ENCODE results near the gene SCMH1.

The SCMH1 gene

DNA sequence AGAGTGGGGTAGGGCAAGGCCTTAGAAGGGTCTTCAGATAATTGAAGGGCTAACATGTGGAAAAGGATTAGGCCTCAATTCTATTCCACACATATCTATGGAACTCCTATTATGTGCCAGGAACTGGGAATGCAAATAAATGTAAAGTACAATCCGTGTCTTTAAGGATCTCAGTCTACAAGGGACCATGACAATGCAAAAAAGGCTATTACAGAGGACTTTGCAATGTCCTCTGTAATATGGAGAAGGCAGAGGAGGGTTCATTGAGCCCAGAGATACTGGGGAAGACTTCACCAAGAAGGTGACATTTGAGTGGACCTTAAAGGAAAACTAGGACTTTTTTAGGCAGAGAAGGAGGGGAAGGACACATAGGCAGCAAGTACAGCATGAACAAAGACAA, 4.5 kb upstream of the SCMH1 start:
- no peak overlapping the region for H3K27ac ChIP-seq (ENCODE audit: low read length)

DNA sequence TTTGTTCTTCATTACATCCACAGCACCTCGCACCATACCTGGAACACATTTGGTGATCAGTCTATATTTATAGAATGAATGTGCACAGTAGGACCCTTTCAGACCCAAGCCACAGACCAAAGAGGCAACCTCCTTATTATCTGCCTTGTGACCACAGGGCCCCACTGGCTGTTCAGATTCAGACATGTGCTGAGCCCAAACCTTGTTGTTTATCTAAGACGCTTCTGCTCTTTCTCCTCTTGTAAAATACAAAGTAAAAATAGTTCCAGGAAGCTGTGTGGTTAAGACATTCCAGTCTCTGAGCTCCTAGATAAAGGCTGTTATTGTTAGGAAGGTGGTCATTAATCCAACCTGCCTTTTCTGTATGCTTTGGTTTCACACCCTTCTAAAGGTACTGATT, 3.6 kb upstream of the SCMH1 start:
- Histone ChIP-seq H3K4me1 (ENCODE audit: control insufficient read depth, low read depth, low read length) (peaks cover 4% of the 10 kb centered on the region), H3K27ac (ENCODE audit: low read length) (no peak overlapping the region), H3K9ac (ENCODE audit: low read length) (no peak overlapping the region), H3K27me3 (ENCODE audit: control insufficient read depth, insufficient read depth, low read length) (peaks cover 19% of the 10 kb centered on the region), H3K36me3 (ENCODE audit: control insufficient read depth, low read depth, low read length) (no peaks in the 10 kb centered on the region), H3K9me3 (ENCODE audit: control insufficient read depth, low read depth, low read length) (no peaks in the 10 kb centered on the region), H3K4me3 (ENCODE audit: low read length) (no peak overlapping the region)

More for the DNA sequence above, 4.5 kb upstream of the SCMH1 start:
- no peak overlapping the region for H3K4me3 ChIP-seq (ENCODE audit: low read length)
- no peaks in the 10 kb centered on the region for H3K36me3 ChIP-seq (ENCODE audit: control insufficient read depth, low read depth, low read length)
- no peaks in the 10 kb centered on the region for H3K9me3 ChIP-seq (ENCODE audit: control insufficient read depth, low read depth, low read length)
- H3K9ac ChIP-seq (ENCODE audit: low read length) = no peak overlapping the region
- H3K4me1 ChIP-seq (ENCODE audit: control insufficient read depth, low read depth, low read length) = no peaks in the 10 kb centered on the region
- H3K27me3 ChIP-seq (ENCODE audit: control insufficient read depth, insufficient read depth, low read length) = peaks cover 15% of the 10 kb centered on the region

DNA sequence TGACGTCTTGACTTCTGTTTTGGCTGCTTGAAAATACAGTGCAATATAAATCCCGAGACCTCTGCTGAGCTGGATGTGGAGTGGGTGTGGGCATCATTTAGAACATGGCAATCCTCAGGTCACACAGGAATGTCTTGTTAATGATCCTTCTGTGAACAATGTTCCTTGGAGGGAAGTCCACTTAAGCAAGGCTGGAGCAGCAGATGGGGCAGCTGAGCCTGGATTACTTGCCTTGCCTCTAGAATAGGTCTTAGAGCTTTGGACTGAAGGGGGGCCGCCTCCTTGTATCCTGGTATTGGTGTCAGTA, 926 bp upstream of the SCMH1 start:
- no peaks in the 10 kb centered on the region for H3K9me3 ChIP-seq (ENCODE audit: control insufficient read depth, low read depth, low read length)
- no peaks in the 10 kb centered on the region for H3K36me3 ChIP-seq (ENCODE audit: control insufficient read depth, low read depth, low read length)
- H3K4me1 ChIP-seq (ENCODE audit: control insufficient read depth, low read depth, low read length) = peaks cover 13% of the 10 kb centered on the region
- H3K27me3 ChIP-seq (ENCODE audit: control insufficient read depth, insufficient read depth, low read length) = peaks cover 26% of the 10 kb centered on the region
- H3K9ac ChIP-seq (ENCODE audit: low read length) = no peak overlapping the region
- H3K4me3 ChIP-seq (ENCODE audit: low read length) = peak overlapping the region; percentile 60
- H3K27ac ChIP-seq (ENCODE audit: low read length) = no peak overlapping the region

DNA sequence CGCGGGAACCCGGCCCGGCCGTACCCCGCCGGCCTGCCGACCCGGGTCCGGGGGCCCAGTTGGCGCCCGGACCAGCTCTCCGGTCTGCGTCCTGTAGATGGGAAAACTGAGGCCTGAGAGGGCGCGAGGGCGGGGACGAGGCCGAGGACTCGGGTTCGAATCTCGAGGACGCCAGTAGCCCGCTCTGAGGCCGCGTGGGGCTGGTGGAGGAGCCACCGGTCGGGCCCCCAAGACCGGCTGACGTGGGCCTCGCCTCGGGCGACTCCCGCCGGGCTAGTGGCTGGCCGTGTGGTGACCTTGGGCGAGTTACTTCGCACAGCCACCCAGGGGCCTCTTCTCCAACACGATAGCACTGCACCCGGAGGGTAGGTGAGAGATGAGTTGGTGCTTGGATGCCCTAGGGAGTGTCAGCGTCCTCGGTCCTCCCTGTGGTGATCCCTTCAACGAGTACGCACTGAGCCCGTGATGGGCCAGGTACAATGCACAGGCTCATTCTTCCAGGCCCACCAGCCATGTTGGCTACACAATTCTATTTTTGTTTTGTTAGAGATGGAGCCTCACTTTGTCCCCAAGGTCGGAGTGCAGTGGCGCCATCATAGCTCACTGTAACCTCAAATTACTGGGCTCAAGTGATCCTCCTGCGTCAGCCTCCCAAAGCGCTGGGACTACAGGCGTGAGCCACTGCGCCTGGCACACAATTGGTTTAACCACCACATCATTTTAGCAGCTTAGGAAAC, 404 bp upstream of the SCMH1 start:
- H3K4me1 ChIP-seq (ENCODE audit: control insufficient read depth, low read depth, low read length) = peaks cover 13% of the 10 kb centered on the region
- H3K27ac ChIP-seq (ENCODE audit: low read length) = no peak overlapping the region
- peak overlapping the region; percentile 60 for H3K4me3 ChIP-seq (ENCODE audit: low read length)
- no peaks in the 10 kb centered on the region for H3K9me3 ChIP-seq (ENCODE audit: control insufficient read depth, low read depth, low read length)
- H3K27me3 ChIP-seq (ENCODE audit: control insufficient read depth, insufficient read depth, low read length) = peaks cover 26% of the 10 kb centered on the region
- peak overlapping the region; percentile 14 for H3K9ac ChIP-seq (ENCODE audit: low read length)
- no peaks in the 10 kb centered on the region for H3K36me3 ChIP-seq (ENCODE audit: control insufficient read depth, low read depth, low read length)

DNA sequence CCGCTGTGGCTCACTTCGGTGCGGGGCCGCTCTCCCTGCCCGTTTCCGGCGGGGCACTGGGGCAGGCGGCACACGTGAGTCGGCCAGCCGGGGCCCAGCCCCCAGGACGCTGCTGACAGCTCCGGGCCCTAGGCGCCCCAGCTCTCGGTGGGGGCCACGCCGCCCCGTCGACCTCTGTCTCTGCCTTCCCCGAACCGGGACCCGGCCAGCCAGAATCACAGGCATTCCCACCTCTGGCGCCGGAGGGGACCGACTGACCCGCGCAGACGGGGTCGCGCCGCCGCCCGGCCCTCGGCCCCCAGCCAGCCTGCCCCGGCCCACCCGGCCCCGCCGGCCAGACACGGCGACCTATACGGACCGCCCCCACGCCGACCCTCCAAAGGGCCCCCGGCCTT, 755 bp downstream of the SCMH1 start:
- no peak overlapping the region for H3K27ac ChIP-seq (ENCODE audit: low read length)
- peak overlapping the region; percentile 37 for H3K9ac ChIP-seq (ENCODE audit: low read length)
- H3K9me3 ChIP-seq (ENCODE audit: control insufficient read depth, low read depth, low read length) = no peaks in the 10 kb centered on the region
- H3K36me3 ChIP-seq (ENCODE audit: control insufficient read depth, low read depth, low read length) = no peaks in the 10 kb centered on the region
- H3K4me1 ChIP-seq (ENCODE audit: control insufficient read depth, low read depth, low read length) = peaks cover 13% of the 10 kb centered on the region
- peaks cover 26% of the 10 kb centered on the region for H3K27me3 ChIP-seq (ENCODE audit: control insufficient read depth, insufficient read depth, low read length)
- peak overlapping the region; percentile 75 for H3K4me3 ChIP-seq (ENCODE audit: low read length)

DNA sequence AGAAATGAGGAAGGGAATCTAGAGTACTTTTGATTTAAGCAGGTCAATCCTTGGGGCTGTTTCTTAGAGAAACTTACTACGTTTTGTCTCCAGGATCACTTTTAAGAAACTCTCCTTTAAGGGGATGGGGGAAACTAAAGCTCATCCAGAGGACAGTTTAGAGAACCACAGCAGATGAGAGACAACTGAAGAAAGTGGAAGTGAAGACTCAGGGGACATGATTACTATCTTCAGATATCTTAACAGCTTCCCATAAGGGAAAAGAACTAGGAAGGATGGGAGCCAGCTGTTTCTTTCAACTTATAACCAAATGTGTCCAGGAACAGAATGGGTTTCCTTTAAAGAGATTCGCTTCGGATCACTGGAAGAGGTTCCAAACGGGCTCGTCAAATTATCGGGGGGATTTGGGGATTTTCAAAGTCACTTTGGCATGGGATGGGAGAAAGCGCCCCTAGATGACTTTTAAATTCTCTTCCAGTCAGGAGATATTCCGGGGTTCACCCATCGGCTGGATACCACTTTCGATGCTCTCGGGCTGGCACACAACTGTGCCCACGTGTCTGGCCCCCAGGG, 1.2 kb downstream of the SCMH1 start:
- H3K4me3 ChIP-seq (ENCODE audit: low read length) = peak overlapping the region; percentile 75
- no peaks in the 10 kb centered on the region for H3K9me3 ChIP-seq (ENCODE audit: control insufficient read depth, low read depth, low read length)
- H3K4me1 ChIP-seq (ENCODE audit: control insufficient read depth, low read depth, low read length) = peaks cover 13% of the 10 kb centered on the region
- H3K9ac ChIP-seq (ENCODE audit: low read length) = peak overlapping the region; percentile 37
- H3K27ac ChIP-seq (ENCODE audit: low read length) = no peak overlapping the region
- peaks cover 26% of the 10 kb centered on the region for H3K27me3 ChIP-seq (ENCODE audit: control insufficient read depth, insufficient read depth, low read length)
- no peaks in the 10 kb centered on the region for H3K36me3 ChIP-seq (ENCODE audit: control insufficient read depth, low read depth, low read length)

DNA sequence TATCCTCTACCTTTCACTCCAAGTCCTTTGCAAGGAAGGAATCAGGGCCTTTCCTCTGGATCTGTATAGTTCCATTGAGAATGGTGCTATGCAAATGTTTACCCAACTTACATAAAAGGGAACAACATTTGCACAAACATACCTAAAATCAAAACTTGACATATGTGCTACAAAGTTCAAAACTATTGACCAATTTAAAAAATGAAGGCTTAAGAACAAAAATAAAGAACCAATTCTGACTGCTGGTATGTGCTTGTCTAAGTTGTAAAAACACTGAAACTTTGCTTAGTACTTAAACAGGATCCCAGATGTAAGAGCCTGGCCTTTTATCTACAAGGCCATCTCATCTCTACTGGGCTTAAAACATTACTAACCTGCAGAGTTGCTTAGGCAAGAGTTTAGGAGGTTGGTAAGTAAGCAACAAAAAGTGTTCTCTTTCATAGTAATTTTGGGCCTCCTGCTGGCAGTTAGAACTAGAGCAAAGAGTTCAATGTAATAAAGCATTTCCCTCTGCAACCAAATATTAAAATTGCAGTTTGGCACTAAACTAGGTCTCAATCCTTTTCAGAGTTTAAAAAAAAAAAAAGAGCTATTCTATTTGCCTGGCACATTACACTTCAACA, 2.0 kb downstream of the SCMH1 start:
- Histone ChIP-seq H3K27me3 (ENCODE audit: control insufficient read depth, insufficient read depth, low read length) (peaks cover 26% of the 10 kb centered on the region), H3K4me3 (ENCODE audit: low read length) (peak overlapping the region; percentile 75), H3K27ac (ENCODE audit: low read length) (no peak overlapping the region), H3K36me3 (ENCODE audit: control insufficient read depth, low read depth, low read length) (no peaks in the 10 kb centered on the region), H3K9ac (ENCODE audit: low read length) (no peak overlapping the region), H3K4me1 (ENCODE audit: control insufficient read depth, low read depth, low read length) (peaks cover 13% of the 10 kb centered on the region), H3K9me3 (ENCODE audit: control insufficient read depth, low read depth, low read length) (no peaks in the 10 kb centered on the region)

DNA sequence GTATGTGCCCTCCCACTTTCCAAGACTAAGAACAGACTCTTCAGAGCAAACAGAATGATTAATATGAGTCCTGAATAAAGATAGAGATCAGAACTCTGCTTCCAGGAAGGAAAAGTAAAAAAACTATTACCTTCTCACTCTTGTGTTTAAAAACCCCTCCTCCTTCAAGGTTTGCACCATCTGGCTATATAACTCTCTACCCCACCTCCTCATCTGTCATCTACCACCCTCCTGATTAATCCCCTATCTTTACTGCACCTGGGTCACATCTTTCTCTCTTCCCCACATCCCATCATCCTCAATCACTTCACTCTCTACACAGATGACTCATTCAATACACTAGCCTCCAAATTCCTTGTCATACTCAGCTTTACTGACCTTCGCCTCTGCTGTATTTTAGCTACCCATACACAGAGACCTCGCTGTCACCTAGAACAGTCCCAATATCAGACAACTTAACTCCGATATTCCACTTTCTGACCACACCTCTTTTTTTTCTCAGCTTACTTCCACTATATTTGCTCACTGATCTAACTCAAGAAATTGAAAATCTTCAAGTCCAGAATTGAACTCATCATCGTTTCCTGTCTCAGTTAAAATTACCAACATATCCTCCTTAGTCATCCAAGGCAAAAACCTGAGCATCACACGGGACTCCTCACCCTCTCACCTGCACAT, 3.7 kb downstream of the SCMH1 start:
- Histone ChIP-seq H3K27me3 (ENCODE audit: control insufficient read depth, insufficient read depth, low read length) (peaks cover 19% of the 10 kb centered on the region), H3K36me3 (ENCODE audit: control insufficient read depth, low read depth, low read length) (no peaks in the 10 kb centered on the region), H3K9ac (ENCODE audit: low read length) (no peak overlapping the region), H3K4me3 (ENCODE audit: low read length) (no peak overlapping the region), H3K4me1 (ENCODE audit: control insufficient read depth, low read depth, low read length) (peaks cover 13% of the 10 kb centered on the region), H3K9me3 (ENCODE audit: control insufficient read depth, low read depth, low read length) (no peaks in the 10 kb centered on the region), H3K27ac (ENCODE audit: low read length) (no peak overlapping the region)

DNA sequence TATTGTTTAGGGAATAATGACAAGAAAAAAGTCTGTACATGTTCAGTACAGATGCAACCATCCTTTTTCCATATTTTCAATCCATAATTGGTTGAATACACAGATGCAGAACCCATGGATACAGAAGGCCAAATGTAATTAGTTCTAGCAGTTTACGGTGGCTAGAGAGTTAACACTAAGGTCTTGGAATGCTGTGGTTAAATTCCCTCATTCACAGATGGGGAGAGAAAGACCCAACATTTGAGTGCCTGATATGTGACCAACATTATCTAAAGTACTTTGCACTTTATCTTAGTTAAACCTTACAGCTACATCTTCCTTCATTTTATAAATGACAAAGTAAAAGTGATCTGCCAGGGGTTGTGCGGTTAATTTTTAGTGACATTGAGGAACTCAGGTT, 5.3 kb downstream of the SCMH1 start:
- no peak overlapping the region for H3K4me3 ChIP-seq (ENCODE audit: low read length)
- peaks cover 13% of the 10 kb centered on the region for H3K4me1 ChIP-seq (ENCODE audit: control insufficient read depth, low read depth, low read length)

DNA sequence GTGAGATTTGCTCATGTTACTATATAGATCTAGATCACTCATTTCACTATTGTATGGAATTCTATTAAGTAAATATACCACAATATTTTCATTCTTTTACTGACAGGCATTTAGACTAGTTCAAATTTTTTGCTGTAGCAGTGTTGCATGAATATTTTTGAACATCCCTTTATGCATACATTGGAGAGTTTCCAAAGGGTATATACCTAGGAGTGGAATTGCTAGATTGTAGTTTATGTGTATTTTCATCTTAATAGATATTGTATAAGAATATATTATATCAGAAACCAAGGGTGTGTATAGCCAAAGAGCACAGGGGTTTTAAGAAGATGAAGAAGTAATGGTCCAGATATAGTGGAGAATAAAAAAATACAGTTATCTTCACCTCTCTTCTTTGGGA, 6.2 kb downstream of the SCMH1 start:
- H3K36me3 ChIP-seq (ENCODE audit: control insufficient read depth, low read depth, low read length) = no peaks in the 10 kb centered on the region
- peaks cover 12% of the 10 kb centered on the region for H3K4me1 ChIP-seq (ENCODE audit: control insufficient read depth, low read depth, low read length)
- peaks cover 9% of the 10 kb centered on the region for H3K27me3 ChIP-seq (ENCODE audit: control insufficient read depth, insufficient read depth, low read length)
- H3K9ac ChIP-seq (ENCODE audit: low read length) = no peak overlapping the region
- H3K4me3 ChIP-seq (ENCODE audit: low read length) = no peak overlapping the region
- no peaks in the 10 kb centered on the region for H3K9me3 ChIP-seq (ENCODE audit: control insufficient read depth, low read depth, low read length)
- no peak overlapping the region for H3K27ac ChIP-seq (ENCODE audit: low read length)

More for the DNA sequence above, 5.3 kb downstream of the SCMH1 start:
- no peak overlapping the region for H3K27ac ChIP-seq (ENCODE audit: low read length)
- H3K9ac ChIP-seq (ENCODE audit: low read length) = no peak overlapping the region
- no peaks in the 10 kb centered on the region for H3K36me3 ChIP-seq (ENCODE audit: control insufficient read depth, low read depth, low read length)
- H3K9me3 ChIP-seq (ENCODE audit: control insufficient read depth, low read depth, low read length) = no peaks in the 10 kb centered on the region
- H3K27me3 ChIP-seq (ENCODE audit: control insufficient read depth, insufficient read depth, low read length) = peaks cover 11% of the 10 kb centered on the region

DNA sequence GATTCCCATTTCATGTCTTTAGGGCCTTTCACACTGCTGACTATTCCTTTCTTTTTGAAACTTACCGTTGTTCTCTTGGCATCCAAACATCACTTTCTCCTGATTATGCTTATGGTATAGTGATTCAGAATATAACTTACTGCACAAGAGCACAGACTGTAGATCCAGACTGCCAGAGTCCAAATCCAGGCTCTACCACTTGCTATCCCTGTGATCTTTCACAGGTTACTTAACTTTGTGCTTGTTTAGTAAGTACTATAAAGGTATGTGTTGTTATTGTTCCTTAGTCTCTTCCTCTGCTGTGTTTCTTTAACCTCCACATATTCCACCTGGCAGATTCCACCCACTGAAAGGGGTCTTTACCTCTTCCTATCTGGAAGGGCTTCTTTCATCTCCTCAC, 8.4 kb downstream of the SCMH1 start:
- Histone ChIP-seq H3K36me3 (ENCODE audit: control insufficient read depth, low read depth, low read length) (no peaks in the 10 kb centered on the region), H3K27me3 (ENCODE audit: control insufficient read depth, insufficient read depth, low read length) (no peaks in the 10 kb centered on the region), H3K9ac (ENCODE audit: low read length) (no peak overlapping the region), H3K4me3 (ENCODE audit: low read length) (no peak overlapping the region), H3K9me3 (ENCODE audit: control insufficient read depth, low read depth, low read length) (no peaks in the 10 kb centered on the region), H3K4me1 (ENCODE audit: control insufficient read depth, low read depth, low read length) (no peaks in the 10 kb centered on the region), H3K27ac (ENCODE audit: low read length) (no peak overlapping the region)

Data from iPS-18a (cell line).